H9 (cell line): ENCODE measurements around the gene VPS18. TPM values are rescaled to one million over a fixed set of nuclear protein-coding genes. Genes with fewer than 3 reads are reported as not detected.

Experiments used
- DNase-seq: peaks from one replicate; pipeline ENCODE4 v3.0.0-alpha.2; 2017
- H2AFZ ChIP-seq: one replicate; pipeline ENCODE4 v1.6.1; 2013; ENCODE audit warnings: mild to moderate bottlenecking, low read length, control low read depth, moderate library complexity
- H2AK5ac ChIP-seq: 2 replicates; pipeline ENCODE4 v1.6.1; 2013; ENCODE audit warnings: low read length, control low read depth, mixed read lengths; ENCODE audit not compliant: insufficient read length
- H2BK120ac ChIP-seq: one replicate; pipeline ENCODE4 v1.6.1; 2013; ENCODE audit warnings: low read depth, mild to moderate bottlenecking, low read length, control low read depth, inconsistent platforms; ENCODE audit not compliant: poor library complexity, severe bottlenecking
- H2BK12ac ChIP-seq: 2 replicates; pipeline ENCODE4 v1.6.1; 2013; ENCODE audit warnings: low read length, control low read depth, mixed read lengths, low read depth; ENCODE audit not compliant: insufficient read length
- H2BK15ac ChIP-seq: 2 replicates; pipeline ENCODE4 v1.6.1; 2013; ENCODE audit warnings: low read depth, low read length, control low read depth
- H2BK20ac ChIP-seq: one replicate; pipeline ENCODE4 v1.6.1; 2013; ENCODE audit warnings: low read depth, mild to moderate bottlenecking, low read length, control low read depth, inconsistent platforms; ENCODE audit not compliant: poor library complexity, severe bottlenecking
- H2BK5ac ChIP-seq: 2 replicates; pipeline ENCODE4 v1.6.1; 2013; ENCODE audit warnings: low read length, control low read depth, mixed read lengths; ENCODE audit not compliant: insufficient read length
- H3K14ac ChIP-seq: 2 replicates; pipeline ENCODE4 v1.6.1; 2013; ENCODE audit warnings: low read length, control low read depth; ENCODE audit not compliant: insufficient read depth
- H3K18ac ChIP-seq: 2 replicates; pipeline ENCODE4 v1.6.1; 2013; ENCODE audit warnings: low read depth, mild to moderate bottlenecking, mixed read lengths, low read length, control low read depth; ENCODE audit not compliant: insufficient read length
- H3K23ac ChIP-seq: 2 replicates; pipeline ENCODE4 v1.6.1; 2013; ENCODE audit warnings: low read length, control low read depth, mixed read lengths, low read depth; ENCODE audit not compliant: insufficient read length
- H3K23me2 ChIP-seq: 2 replicates; pipeline ENCODE4 v1.6.1; 2013; ENCODE audit warnings: low read depth, mild to moderate bottlenecking, mixed read lengths, low read length, control low read depth; ENCODE audit not compliant: insufficient read length, poor library complexity, severe bottlenecking
- H3K27ac ChIP-seq: 2 replicates; pipeline ENCODE4 v1.5.1; 2013; ENCODE audit warnings: low read length, control low read depth, mixed read lengths, low read depth; ENCODE audit not compliant: insufficient read length
- H3K27me3 ChIP-seq: 2 replicates; pipeline ENCODE4 v1.6.1; 2013; ENCODE audit warnings: low read length, control low read depth, inconsistent platforms; ENCODE audit not compliant: insufficient read depth
- H3K4ac ChIP-seq: 2 replicates; pipeline ENCODE4 v1.6.1; 2013; ENCODE audit warnings: low read depth, mild to moderate bottlenecking, control low read depth, inconsistent platforms, low read length, moderate library complexity
- H3K4me1 ChIP-seq: 2 replicates; pipeline ENCODE4 v1.6.1; 2013; ENCODE audit warnings: low read length, control low read depth, inconsistent platforms; ENCODE audit not compliant: insufficient read depth
- H3K4me2 ChIP-seq: 2 replicates; pipeline ENCODE4 v1.6.1; 2013; ENCODE audit warnings: low read length, control low read depth, mixed read lengths; ENCODE audit not compliant: insufficient read length, insufficient read depth
- H3K56ac ChIP-seq: 2 replicates; pipeline ENCODE4 v1.6.1; 2013; ENCODE audit warnings: low read depth, mild to moderate bottlenecking, mixed read lengths, low read length, control low read depth; ENCODE audit not compliant: insufficient read length
- H3K79me1 ChIP-seq: 2 replicates; pipeline ENCODE4 v1.6.1; 2013; ENCODE audit warnings: low read depth, mild to moderate bottlenecking, moderate library complexity, low read length, control low read depth, inconsistent platforms; ENCODE audit not compliant: insufficient read depth, poor library complexity, severe bottlenecking
- H3K79me2 ChIP-seq: 2 replicates; pipeline ENCODE4 v1.6.1; 2013; ENCODE audit warnings: low read length, control low read depth, inconsistent platforms; ENCODE audit not compliant: insufficient read depth
- H3K9ac ChIP-seq: 2 replicates; pipeline ENCODE4 v1.6.1; 2013; ENCODE audit warnings: low read length, control low read depth, mixed read lengths; ENCODE audit not compliant: insufficient read length; ENCODE audit errors: extremely low read depth
- H3K9me3 ChIP-seq: one replicate; pipeline ENCODE4 v1.6.1; 2013; ENCODE audit warnings: low read depth, low read length, inconsistent platforms; ENCODE audit not compliant: control insufficient read depth
- H3T11ph ChIP-seq: one replicate; pipeline ENCODE4 v1.6.1; 2013; ENCODE audit warnings: mild to moderate bottlenecking, low read length, control low read depth, inconsistent platforms
- H4K20me1 ChIP-seq: one replicate; pipeline ENCODE4 v1.6.1; 2013; ENCODE audit not compliant: control insufficient read depth, insufficient read length, insufficient read depth
- H4K5ac ChIP-seq: 2 replicates; pipeline ENCODE4 v1.6.1; 2013; ENCODE audit warnings: low read depth, mild to moderate bottlenecking, mixed read lengths, low read length, control low read depth; ENCODE audit not compliant: insufficient read length
- H4K8ac ChIP-seq: replicated peaks from 2 replicates; pipeline ENCODE4 v1.6.1; 2013; ENCODE audit warnings: low read length, control low read depth, mixed read lengths, low read depth; ENCODE audit not compliant: insufficient read length
- H4K91ac ChIP-seq: 2 replicates; pipeline ENCODE4 v1.6.1; 2013; ENCODE audit warnings: low read depth, mild to moderate bottlenecking, moderate library complexity, mixed read lengths, low read length, control low read depth; ENCODE audit not compliant: insufficient read length
- H3K27ac Mint-ChIP-seq, 3 experiments: 2 replicates in 2 of 3; 3 replicates in 1 of 3; pipeline ENCODE4 v1.8.0; 2020 to 2021; ENCODE audit warnings: mixed read lengths in 3 of 3, mild to moderate bottlenecking in 1 of 3, moderate library complexity in 1 of 3
- H3K27me3 Mint-ChIP-seq: 2 replicates; pipeline ENCODE4 v1.8.0; 2021; ENCODE audit warnings: low read depth, mild to moderate bottlenecking, moderate library complexity, mixed read lengths
- H3K36me3 Mint-ChIP-seq, 3 experiments: 2 replicates in 2 of 3; 3 replicates in 1 of 3; pipeline ENCODE4 v1.8.0; 2020 to 2021; ENCODE audit warnings: low read depth in 3 of 3, mixed read lengths in 3 of 3; ENCODE audit not compliant: insufficient read depth in 1 of 3
- H3K4me1 Mint-ChIP-seq, 2 experiments: 2 replicates each; pipeline ENCODE4 v1.8.0; 2020; ENCODE audit warnings: mixed read lengths in 2 of 2
- H3K4me3 Mint-ChIP-seq, 2 experiments: 2 replicates in 1 of 2; 3 replicates in 1 of 2; pipeline ENCODE4 v1.8.0; 2020 to 2021; ENCODE audit warnings: mild to moderate bottlenecking in 2 of 2, mixed read lengths in 2 of 2, moderate library complexity in 1 of 2
- H3K9me3 Mint-ChIP-seq, 2 experiments: 2 replicates in 1 of 2; 3 replicates in 1 of 2; pipeline ENCODE4 v1.8.0; 2020; ENCODE audit warnings: mild to moderate bottlenecking in 2 of 2, mixed read lengths in 2 of 2, moderate library complexity in 1 of 2
- CTCF ChIP-seq: fragments of 200-600 bp; sonication (generic); conservative IDR thresholded peaks from 3 replicates; pipeline ENCODE4 v1.8.0; 2021; ENCODE audit warnings: antibody characterized with exemption, mild to moderate bottlenecking
- WGBS: extraction: QIAGEN DNeasy Blood & Tissue Kit; methylation state at CpG from one replicate; pipeline ENCODE4 v1.1.7; 2013; ENCODE audit warnings: missing lambda C conversion rate, low lambda C conversion rate, mixed read lengths; ENCODE audit not compliant: insufficient read length; ENCODE audit errors: extremely low coverage; 5-methylcytosine and 5-hydroxymethylcytosine counted together
- total RNA-seq: library from RNA; stranded (reverse); gene quantifications from 2 replicates; pipeline ENCODE4 v1.2.1, GENCODE V29; 2021

Gene VPS18
- total RNA-seq, 1 experiment from 2014 or later = 45.0 TPM

GRCh38 chr15:40931300-40932142 is 37.3 kb downstream of the VPS18 start:
- no peak for DNase-seq
- Mint-ChIP-seq H3K9me3 (peaks cover 0 to 3% of the 10 kb centered on the region in 2 experiments; a peak in 3 of 5 replicates), H3K4me3 (peak overlapping the region; percentile 10 to 87; a peak in 4 of 5 replicates), H3K27me3 (peaks cover 97% of the 10 kb centered on the region), H3K36me3 (no peaks in the 10 kb centered on the region; a peak in 1 of 7 replicates), H3K27ac (no peak overlapping the region; a peak in 1 of 7 replicates), H3K4me1 (peaks cover 26 to 36% of the 10 kb centered on the region in 2 experiments)
- no peak overlapping the region for H2AK5ac ChIP-seq
- no peak overlapping the region for H3T11ph ChIP-seq
- no peak overlapping the region for H3K27ac ChIP-seq
- no peak overlapping the region for H4K5ac ChIP-seq
- H3K79me2 ChIP-seq = no peaks in the 10 kb centered on the region
- no peak overlapping the region for H3K23ac ChIP-seq
- no peak overlapping the region for H3K14ac ChIP-seq
- H3K9me3 ChIP-seq = no peaks in the 10 kb centered on the region
- H2AFZ ChIP-seq = no peak overlapping the region
- no peak overlapping the region for H3K56ac ChIP-seq
- no peaks in the 10 kb centered on the region for H3K79me1 ChIP-seq
- H3K18ac ChIP-seq = no peak overlapping the region
- no CpG with 5 or more reads among the region's 16 CpGs for WGBS
- no peak overlapping the region for H3K9ac ChIP-seq
- H3K4me2 ChIP-seq = no peak overlapping the region
- no peak overlapping the region for H4K8ac ChIP-seq
- H4K20me1 ChIP-seq = no peaks in the 10 kb centered on the region
- H2BK15ac ChIP-seq = no peak overlapping the region
- H2BK5ac ChIP-seq = no peak overlapping the region
- H2BK12ac ChIP-seq = no peak overlapping the region
- H2BK120ac ChIP-seq = no peak overlapping the region
- H3K23me2 ChIP-seq = peaks cover 31% of the 10 kb centered on the region
- no peak overlapping the region for H3K4ac ChIP-seq
- peaks cover 3% of the 10 kb centered on the region; the same call in 1 of the 2 replicates for H3K4me1 ChIP-seq
- no peak overlapping the region for H2BK20ac ChIP-seq
- H3K27me3 ChIP-seq = peaks cover 37% of the 10 kb centered on the region
- no peak overlapping the region for H4K91ac ChIP-seq
- TF ChIP-seq CTCF = 0 out of 3 replicates have a peak, but pooled peaks have one; percentile 9
